GM12873 (cell line): ENCODE data around the gene FBXO8.
A peak's percentile ranks its signal among the peaks of the same experiment; 100 is the strongest.

Experiments used
- TF ChIP-seq, protein P1 (sequence below): IDR thresholded peaks from 2 replicates; pipeline ENCODE4 v1.5.1; 2012; ENCODE audit warnings: low read depth, mild to moderate bottlenecking, moderate library complexity, low read length, control low read depth; ENCODE audit not compliant: insufficient read depth; ENCODE audit errors: missing control alignments

The FBXO8 gene, protein sequence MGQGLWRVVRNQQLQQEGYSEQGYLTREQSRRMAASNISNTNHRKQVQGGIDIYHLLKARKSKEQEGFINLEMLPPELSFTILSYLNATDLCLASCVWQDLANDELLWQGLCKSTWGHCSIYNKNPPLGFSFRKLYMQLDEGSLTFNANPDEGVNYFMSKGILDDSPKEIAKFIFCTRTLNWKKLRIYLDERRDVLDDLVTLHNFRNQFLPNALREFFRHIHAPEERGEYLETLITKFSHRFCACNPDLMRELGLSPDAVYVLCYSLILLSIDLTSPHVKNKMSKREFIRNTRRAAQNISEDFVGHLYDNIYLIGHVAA

DNA sequence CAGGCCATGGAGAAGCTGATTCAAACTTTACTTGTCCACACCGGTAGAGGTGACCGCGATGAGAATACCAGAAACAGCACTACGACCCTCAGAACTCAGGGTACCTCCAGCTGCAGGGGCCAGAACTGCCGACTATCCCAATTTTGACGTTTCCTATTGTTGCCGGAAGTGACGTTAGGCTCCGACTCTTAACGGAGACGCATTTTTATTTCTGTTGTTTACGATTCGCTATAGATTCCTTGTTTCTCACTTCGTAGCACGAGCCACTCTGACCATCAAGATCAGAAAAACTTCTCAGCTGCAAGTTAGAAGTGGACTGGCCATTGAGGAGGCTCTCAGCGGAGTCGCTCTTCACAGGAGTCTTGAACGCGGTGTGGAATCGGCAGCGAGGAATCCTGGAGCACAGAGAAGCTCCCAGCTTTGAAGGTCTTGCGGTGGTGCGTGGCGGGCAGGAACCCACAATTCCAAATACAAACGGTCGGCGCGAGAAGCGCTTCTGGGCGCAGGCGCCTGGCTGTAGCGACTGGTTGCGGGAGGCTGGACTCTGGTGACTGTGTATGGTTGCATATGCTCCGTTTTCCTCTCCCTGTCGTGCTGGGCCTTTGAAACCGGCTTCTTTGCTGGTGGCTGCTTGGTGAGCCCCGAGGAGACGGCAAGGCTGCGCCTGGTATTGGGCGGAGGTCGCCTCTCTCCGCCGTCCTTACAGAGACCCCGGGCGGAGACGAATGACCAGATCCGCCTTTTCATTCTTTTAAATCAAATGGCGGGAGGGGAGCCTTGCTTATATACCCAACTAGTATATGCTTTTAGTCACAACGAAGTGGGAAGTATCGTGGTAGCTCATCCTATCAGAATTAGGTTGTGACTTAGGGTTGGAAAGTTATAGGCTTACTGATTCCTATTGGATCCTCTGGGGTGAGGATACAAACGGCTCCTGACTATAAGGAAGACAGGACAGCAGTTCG is at the start of gene FBXO8, which contains the start of gene CEP44:
TSS of gene FBXO8 (minus strand) at position 161 of the 965 bp plus-strand sequence. CDS start 20,575 bp downstream, outside the sequence.
TSS of gene CEP44 (plus strand) at position 405 of the 965 bp plus-strand sequence. CDS start 15,211 bp downstream, outside the sequence.
- TF ChIP-seq, protein P1, sequence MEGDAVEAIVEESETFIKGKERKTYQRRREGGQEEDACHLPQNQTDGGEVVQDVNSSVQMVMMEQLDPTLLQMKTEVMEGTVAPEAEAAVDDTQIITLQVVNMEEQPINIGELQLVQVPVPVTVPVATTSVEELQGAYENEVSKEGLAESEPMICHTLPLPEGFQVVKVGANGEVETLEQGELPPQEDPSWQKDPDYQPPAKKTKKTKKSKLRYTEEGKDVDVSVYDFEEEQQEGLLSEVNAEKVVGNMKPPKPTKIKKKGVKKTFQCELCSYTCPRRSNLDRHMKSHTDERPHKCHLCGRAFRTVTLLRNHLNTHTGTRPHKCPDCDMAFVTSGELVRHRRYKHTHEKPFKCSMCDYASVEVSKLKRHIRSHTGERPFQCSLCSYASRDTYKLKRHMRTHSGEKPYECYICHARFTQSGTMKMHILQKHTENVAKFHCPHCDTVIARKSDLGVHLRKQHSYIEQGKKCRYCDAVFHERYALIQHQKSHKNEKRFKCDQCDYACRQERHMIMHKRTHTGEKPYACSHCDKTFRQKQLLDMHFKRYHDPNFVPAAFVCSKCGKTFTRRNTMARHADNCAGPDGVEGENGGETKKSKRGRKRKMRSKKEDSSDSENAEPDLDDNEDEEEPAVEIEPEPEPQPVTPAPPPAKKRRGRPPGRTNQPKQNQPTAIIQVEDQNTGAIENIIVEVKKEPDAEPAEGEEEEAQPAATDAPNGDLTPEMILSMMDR = no peak

DNA sequence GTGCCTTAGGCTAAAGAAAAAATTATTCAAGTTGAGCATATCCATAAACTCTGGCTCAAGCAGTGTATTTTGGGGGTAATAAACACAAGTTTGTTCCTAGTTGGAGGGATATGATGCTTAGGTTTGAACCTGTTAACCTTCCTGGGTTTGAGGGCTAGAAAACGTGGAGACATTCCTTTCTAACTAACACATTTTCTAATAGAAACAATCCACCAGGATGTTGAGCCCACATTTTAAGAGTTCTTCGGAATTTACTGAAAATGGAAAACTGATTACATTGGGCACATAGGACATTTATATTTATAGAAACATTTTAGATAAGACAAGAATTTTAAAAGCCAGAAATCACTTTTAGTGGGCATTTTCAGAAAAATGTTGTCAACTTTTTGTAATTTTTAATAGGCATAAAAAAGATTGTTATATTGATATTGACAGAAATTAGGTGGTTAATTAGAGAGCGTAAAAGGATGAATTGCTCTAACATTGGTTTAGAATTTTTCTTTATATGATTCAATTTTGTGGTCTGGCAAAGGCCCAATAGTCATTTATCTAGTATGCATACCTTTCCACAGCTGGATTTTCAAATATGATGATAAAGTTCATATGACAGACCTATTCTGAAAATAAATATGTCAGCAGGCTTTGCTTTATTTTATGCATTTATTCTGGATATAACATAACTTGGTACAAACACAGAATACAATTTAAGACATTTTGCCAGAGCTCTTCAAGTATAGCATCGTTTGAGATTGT is 49.5 kb upstream of the FBXO8 start:
- TF ChIP-seq, protein P1 = no peak

DNA sequence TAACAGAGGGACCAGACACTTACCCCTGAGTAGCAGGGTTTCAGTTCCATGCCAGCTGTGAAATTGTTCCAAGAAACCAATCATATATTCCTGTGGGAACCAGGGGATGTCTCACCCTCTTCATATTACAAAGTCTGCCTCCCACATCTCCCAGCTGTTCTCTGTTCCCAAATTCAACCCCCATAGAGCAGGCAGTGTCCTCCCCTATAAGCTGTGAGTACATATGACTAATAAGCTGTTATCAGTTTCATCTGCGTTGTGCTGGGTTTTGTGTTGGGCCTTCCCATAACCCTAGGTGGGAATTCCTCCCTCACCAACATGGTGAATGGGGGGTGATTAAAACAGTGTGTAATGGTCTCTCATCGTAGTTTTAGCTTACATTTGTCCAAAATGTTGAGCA is 41.3 kb upstream of the FBXO8 start:
- TF ChIP-seq, protein P1 = no peak

DNA sequence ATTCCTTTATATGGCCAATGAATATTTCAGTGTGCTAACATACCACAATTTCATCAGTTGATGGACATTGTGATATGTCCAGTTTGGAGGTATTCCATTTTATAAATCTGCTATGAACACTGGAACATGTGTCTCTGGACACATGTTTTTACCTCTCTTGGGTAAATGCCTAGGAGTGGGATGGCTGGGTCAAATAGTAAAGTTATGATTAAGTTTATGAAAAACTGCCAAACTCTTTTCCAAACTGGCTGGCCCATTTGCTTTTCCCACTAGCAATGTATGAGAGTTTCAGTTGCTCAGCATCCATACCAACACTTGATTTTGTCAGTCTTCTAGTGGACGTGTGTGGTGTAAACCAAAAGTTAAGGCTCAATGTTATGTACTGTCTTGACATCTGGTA is 40.8 kb upstream of the FBXO8 start:
- TF ChIP-seq, protein P1 = no peak

DNA sequence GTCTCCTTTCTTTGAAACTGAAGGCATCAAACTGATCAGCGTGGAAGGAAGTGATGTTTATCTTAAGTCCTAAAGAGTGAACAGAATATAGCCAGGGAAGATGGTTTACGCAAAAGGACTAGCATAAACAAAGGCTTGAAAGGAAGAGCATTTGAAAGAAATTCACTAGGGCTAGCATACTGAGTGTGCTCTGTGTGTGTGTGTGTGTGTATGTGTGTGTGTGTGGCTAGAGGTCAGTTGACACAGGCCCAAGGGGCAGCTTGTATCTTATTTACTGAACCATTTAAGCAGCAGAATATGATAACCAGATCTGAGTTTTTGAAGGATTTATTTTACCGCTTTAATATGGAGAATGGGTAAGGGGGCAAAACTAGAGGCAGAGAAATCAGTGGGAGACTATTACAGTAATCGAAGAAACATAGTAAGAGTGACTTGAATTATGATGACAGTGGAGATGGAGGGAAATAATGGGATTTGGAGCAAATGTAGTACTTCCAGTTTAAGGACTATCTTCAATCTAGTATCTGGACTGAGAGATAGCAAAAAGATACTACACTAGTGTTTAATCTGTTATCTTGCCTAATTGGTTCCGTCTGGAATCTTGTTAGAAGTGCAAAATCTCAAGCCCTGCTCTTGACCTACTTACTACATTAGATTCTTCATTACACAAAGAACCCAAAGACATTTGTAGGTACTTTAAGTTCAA is 37.2 kb upstream of the FBXO8 start:
- TF ChIP-seq, protein P1 = no peak

DNA sequence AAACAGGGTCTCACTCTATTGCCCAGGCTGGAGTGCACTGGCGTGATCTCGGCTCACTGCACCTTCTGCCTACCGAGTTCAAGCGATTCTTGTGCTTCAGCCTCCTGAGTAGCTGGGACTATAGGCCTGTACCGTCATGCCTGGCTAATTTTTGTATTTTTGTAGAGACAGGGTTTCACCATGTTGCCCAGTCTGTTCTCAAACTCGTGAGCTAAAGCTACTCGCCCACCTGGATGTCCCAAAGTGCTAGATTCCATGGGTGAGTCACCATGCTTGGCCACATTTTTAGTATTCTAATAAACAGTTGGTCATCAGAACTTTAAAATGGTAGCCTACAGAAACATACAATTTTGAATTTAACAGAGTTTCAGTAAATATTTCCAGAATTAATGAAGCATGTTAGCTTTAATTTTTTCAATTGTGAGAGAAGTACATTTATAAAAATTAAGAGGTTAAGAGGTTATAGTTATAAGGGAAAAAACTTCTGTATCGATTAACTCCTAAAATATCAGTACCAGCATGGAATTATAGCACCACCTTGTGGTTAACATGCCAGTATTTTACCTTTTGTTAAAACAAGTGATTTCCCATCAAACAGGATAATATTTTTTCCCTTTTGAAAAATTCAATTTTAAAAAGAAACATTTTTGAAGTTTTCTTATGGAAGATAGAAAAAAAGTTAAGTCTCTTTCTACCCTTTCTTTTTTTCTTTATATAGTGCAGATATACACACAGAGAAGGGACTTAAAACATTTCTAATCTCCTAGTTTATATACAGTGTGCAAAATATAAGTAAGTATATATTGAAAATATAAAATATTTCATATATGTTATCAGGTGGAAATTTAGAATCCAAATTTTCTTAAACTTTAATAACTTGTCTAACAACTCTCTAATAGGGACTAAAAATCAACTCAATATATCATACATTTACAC is 35.6 kb upstream of the FBXO8 start:
- TF ChIP-seq, protein P1 = peak; percentile 54
